Cerebellar cortex (tissue), 1 donor: ENCODE measurements around the gene MBD3L3.
A peak's percentile ranks its signal among the peaks of the same experiment; 100 is the strongest.
"Not testable (repeated sequence)": the region's sequence is repeated elsewhere in the genome, so short reads cannot be mapped to it uniquely, and the experiment has no call there.

Experiments used
- DNase-seq: peaks from one replicate; pipeline ENCODE4 v3.0.0-alpha.2; 2015; ENCODE audit warnings: low spot score

The MBD3L3 gene

DNA sequence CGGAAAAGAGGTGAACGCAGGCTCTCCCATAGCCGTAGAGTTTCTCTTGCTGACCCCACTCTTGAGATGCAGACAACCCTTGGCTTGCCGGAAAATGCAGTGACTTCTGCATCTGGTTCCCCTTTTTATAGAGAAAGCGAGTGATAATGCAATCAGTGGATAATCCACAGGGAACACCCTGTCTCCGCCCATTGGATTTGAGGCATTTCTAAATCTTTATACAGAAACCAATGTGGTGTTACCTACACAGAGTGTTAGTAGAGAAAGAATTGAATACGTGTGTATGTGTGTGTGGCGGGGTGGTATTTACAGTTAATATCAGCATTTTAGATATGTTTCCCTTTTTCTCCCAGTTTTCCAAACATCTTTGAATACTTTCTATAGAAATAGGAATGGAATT is at the start of gene MBD3L3:
TSS of gene MBD3L3 (minus strand) at position 101 of the 400 bp plus-strand sequence. CDS start at position 30, 71 bp downstream.
- not testable (repeated sequence) for DNase-seq

DNA sequence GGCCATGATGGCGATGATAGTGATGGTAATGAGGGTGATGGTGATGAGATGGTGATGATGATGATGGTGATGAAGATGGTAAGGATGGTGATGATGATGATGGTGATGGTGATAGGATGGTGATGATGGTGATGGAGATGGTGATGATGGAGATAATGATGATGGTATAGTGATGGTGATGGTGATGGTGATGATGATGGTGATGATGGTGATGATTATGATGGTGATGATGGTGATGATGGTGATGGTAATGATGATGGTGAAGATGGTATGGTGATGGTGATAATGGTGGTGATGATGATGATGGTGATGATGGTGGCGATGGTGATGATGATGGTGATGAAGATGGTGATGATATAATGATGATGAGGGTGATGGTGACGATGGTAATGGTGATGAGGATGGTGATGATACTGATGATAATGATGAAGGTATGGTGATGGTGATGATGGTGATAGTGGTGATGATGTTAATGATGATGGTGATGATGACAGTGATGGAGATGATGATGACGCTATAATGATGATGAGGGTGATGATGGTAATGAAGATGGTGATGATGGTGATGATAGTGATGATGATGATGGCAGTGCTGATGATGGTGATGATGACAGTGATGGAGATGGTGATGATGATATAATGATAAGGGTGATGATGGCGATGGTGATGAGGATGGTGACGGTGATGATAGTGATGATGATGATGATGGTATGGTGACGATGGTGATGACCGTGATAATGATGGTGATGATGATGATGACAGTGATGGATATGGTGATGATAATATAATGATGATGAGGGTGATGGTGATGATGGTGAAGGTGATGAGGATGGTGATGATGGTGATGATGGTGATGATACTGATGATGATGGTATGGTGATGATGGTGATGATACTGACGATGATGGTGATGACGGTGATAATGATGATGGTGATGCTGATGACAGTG is 48.5 kb upstream of the MBD3L3 start:
- no peak for DNase-seq

DNA sequence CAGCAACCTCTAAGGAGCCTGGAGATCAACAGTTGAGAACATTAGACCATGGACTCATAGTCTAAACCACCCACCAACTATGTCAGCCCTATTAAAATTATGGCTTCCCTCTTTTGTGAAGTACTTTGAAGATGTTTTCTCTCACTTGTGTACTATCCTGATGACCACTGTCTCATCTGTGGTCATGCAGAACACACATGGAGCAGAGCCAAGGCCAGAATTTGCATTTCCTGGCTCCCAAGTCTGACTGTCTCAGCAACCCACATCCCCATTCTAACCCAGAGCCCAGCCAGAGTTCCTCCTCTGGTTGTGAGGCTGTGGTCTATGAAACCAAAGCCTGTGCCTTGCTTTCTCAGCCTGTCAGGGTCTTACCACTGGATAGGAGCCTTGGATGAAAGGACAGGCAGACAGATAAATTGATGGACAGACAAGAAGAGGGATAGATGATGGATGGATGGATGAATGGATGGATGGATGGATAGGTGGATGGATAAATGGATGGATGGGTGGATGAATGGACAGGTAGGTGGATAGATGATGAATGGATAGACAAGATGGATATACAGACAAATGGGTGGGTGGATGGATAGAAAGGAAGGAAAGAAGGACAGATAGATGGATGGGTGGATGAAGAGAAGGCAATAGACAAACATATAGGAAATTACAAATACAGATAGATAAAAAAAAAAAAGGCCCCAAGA is 46.4 kb upstream of the MBD3L3 start:
- DNase-seq: no peak

DNA sequence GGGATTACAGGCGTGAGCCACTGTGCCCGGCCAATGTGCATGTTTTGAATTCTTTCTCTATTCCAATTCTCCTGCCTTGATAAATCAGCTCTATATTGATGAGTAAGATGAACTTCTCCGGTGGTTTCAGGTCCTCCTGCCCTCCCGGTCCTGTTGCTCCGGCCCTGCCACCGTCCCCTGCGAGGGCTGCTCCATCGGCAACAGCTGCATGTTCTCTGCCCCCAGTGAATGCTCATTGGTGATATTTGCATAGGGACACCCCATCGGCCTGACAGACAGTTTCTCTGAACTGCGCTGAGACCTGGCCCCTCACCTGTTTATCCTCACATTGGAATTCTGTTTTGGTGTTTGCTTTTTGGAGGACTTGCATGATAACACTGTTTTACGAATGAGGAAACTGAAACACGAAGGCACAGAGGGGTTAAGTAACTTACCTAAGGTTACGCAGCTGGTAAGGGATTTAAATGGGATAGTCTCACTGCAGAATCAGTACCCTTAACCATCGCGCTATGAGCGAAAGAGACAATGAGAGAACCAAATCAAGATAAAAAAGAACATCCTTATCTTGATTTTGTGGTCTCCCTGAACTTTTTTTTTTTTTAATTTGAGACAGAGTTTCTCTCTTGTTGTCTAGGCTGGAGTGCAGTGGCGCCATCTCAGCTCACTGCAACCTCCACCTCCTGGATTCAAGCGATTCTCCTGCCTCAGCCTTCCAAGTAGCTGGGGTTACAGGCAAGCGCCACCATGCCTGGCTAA is 43.2 kb upstream of the MBD3L3 start:
- DNase-seq: no peak

DNA sequence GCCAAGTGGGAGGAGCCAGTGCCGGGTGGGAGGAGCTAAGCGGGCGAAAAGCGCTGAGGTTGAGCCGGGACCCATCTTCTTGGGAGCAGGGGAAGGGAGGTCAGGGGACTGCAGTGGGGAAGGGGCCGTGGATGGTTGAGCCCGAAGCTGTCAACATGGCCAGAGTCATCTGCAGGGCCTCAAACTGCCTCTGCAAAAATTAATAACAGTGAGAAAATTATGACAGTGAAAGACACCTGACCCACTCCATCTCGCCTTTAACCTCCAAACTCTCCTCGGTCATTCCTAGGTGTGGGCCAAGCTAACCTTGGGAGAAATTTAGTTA is 41.1 kb upstream of the MBD3L3 start:
- DNase-seq: no peak

DNA sequence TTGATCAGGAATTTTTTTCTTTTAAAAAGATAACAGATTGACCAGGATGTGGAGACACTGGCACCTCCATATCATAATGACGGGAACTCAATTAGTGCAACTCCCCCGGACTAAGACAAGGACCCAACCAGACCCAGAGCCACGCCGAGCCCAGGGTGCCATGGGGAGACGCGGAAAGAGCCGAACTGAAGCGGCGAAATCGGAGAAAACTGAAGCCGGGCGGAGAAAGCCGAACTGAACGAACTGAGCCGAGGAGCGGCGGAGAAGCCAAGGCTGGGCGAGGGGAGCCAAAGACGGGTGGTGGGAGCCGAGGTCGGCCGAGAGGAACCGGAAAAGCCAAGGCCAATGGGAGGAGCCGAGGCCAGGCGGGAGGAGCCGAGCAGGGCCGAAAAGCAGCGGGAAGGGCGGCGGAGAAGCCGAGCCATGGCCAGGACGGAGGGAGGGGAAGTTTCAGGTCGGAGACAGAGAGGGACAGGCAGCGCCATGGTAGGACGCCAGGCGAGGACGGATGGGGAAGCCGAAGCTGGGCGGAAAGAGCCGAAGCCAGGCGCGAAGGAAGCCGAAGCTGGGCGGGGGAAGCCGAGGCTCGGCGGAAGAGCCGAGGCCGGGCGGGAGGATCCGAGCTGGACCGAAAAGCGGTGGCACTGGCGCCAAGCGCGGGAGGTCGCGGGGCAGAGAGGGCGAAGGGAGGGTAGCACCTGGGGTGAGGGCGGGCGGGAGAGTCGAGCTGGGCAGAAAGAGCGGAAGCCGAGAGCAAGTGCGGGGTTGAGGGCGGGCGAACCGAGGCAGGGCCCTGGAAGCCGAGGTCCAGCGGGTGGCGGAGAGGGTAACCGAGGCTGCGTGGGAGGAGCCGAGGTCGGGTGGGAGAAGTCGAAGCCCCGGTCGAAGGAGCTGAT is 40.5 kb upstream of the MBD3L3 start:
- peak; percentile 92 for DNase-seq

DNA sequence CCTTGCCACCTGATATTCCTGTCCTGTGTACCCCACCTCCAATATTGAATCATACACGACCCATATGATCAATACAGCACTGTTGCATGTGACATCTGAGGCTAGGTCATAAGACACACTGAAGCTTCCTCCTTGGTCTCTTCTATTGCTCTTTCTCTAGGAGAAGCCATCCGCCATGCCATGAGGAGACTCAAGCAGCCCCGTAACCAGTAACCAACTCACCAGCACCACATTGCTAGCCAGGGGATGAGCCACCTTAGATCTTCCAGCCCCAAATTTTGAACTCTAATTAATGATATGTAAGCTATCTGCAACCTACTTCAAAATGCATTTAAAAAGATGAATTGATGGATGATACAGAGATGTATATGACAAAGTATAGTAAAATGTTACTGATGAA is 39.6 kb upstream of the MBD3L3 start:
- DNase-seq: no peak

DNA sequence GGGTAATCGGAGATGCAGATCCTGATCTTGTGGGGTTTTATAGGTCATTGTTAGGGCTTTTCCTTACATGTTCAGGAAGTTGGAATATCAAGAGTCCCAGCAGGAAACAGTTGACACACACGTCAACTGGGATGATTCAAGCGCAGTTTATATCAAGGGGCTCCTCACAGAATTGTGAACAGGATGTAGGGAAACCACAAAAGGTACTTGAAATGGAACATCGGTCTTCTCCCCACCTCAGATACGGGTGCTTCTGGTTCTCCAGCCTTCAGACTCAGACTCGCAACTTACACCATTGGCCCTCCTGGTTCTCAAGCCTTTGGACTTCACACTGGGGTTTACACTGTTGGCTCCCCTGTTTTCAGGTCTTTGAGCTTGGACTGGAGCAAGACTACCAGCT is 30.5 kb upstream of the MBD3L3 start:
- DNase-seq: no peak

DNA sequence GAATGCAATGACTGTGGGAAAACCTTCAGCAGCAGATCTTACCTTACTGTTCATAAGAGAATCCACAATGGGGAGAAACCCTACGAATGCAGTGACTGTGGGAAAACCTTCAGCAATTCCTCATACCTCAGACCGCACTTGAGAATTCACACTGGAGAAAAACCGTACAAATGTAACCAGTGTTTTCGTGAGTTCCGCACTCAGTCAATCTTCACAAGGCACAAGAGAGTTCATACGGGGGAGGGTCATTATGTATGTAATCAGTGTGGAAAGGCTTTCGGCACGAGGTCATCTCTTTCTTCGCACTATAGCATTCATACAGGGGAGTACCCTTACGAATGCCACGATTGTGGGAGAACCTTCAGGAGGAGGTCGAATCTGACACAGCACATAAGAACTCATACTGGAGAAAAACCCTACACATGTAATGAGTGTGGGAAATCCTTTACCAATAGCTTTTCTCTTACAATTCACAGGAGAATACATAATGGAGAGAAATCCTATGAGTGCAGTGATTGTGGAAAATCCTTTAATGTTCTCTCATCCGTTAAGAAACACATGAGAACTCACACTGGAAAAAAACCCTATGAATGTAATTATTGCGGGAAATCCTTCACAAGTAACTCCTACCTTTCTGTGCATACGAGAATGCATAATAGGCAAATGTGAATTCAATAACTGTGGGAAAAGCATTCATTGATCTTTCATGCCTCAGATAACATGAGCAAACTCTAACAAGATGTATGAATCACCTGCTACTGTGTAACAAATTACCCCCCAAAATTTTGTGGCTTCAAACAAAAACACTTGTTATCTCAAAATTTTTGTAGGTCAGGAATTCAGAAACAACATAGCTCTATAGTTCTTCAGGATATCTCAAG is 24.8 kb upstream of the MBD3L3 start:
- no peak for DNase-seq

DNA sequence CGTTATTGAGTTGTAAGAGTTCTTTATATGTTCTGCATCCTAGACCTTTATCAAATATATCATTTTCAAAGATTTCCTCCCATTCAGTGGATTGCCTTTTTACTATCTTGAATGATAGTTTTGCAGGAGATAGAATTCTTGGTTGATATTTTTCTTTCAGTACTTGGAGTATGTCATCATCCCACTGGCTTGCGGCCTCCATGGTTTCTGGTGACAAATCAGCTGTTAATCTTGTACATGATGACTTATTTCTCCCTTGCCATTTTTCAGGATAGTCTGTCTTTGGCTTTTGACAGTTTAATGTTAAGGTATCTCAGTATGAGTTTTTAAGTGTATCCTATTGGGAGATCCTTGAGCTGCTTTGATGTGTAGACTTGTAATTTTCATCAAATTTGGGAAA is 19.5 kb upstream of the MBD3L3 start:
- no peak for DNase-seq

DNA sequence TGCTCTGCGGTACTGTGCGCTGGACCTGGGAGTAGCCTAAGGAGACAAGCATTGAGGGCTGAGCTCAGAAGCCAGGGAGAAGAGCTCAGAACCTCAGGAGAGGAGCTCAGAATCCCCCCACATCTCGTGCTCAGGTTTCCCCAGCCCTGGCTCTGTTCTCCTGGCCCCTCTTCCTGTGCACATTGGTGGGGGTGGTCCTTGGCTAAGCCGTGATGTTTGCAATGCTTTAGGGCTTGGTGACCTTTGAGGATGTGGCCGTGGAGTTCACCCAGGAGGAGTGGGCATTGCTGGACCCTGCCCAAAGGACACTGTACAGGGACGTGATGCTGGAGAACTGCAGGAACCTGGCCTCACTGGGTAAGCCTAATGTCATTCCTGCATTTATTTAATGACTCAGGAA is 17.7 kb upstream of the MBD3L3 start:
- DNase-seq: no peak

DNA sequence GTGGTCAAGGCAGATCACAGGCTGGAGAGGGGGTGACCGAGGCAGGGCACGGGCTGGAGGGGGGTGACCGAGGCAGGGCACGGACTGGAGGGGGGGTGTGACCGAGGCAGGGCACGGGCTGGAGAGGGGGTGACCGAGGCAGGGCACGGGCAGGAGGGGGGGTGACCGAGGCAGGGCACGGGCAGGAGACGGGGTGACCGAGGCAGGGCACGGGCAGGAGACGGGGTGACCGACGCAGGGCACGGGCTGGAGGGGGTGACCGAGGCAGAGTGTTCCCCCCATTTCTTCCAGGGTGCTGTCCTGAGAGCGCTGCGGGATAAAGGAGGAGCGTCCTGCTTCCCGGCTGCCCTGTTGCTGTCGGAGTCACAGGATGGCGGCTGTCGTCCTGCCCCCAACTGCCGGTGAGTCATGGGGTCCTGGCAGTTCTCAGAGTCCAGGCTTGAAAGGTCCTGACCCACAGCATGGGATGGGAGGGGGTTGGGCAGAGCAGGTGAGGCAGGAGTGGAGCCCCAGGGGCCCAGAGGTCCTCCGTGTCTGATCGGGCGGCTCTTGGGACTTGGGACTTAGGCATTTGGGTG is 16.3 kb upstream of the MBD3L3 start:
- DNase-seq: no peak

DNA sequence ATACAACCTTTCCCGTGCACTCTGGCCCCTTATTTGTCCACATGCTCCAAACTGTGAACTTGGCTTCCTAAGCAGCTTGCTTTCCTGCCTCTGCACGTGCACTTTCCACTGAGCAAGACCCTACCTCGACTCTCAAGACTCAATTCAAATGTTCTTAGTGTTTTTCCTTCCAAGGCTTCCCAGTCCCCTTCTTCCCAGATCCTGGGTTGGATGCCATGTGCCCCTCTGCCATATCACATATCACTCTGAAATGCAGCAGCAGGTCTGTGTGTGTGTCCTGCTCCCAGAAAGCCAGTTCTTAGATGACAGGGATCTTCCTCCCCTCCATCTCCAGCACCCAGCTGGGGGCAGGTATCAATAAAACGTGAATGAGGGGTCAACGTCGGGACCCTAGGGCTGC is 14.1 kb upstream of the MBD3L3 start:
- DNase-seq: no peak

DNA sequence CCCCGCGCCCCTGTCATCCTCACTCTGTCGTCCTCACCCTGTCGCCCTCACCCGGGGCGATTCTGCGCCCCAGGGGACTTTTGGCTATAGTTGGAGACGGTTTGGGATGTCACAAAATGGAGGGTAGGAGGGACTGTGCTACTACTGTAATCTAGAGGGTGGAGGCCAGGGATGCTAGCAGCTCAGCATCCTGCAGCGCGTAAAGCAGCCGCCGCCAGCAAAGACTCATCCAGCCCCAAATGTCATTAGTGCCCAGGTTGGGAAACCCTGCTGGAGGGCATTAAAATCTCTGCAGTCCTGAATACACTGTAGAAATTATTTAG is 11.4 kb upstream of the MBD3L3 start:
- no peak for DNase-seq

DNA sequence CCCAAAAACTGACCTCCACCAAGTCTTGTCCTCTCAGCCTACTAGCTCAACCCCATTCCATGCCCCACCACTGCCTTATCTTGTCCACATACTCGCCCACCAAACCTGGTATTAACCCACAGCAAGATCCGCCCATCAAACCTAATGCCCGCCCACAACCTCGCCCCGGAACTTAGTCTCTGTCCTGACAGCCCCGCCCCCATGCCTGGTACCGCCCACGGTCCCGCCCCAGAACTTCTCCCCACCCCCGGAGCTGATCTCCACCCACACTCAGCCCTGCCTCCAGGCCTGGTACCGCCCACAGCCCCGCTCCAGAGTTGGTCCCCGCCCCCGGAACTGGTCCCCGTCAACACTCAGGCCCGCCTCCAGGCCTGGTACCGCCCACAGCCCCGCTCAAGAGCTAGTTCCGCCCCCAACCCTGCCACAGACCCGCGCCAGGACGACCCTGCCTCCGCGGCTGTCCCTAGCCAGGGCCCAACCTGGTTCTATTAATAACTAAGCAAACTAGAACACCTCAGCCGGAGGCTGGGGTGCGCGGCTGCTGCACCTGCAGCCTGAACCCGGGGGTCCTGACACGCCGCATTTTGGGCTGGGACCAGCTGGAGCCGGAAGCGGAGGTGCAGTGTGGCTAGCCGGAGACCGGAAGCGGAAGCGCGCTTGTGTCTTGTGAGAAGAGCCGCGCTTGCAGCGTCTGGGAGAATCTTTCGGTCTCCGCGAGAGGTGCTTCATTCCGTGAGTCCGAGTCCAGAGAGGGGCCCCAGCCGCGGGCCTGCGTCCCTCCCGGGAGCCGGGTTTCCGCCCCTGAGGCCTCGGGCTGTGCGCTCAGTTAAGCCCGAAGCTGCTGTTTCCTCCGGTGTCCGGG is 10.8 kb upstream of the MBD3L3 start, which contains the start of gene ZNF557:
TSS of gene ZNF557 (plus strand) at position 662 of the 862 bp plus-strand sequence. CDS start 5,372 bp downstream, outside the sequence.
- DNase-seq: peak; percentile 98

DNA sequence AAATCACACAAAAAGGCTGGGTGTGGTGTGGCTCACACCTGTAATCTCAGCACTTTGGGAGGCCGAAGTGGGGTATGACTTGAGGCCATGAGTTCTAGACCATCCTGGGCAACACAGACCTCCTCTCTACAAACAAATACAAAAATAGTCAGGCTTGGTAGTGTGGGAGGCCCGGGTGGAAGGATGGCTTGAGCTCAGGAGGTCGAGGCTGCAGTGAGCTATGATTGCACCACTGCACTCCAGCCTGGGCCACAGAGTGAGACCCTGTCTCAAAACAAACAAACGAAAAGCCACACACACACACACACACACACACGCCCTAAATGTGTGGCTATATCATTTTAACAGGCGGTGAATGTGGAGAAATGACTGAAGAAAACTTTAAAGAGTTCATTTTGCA is 10.1 kb upstream of the MBD3L3 start:
- DNase-seq: no peak

DNA sequence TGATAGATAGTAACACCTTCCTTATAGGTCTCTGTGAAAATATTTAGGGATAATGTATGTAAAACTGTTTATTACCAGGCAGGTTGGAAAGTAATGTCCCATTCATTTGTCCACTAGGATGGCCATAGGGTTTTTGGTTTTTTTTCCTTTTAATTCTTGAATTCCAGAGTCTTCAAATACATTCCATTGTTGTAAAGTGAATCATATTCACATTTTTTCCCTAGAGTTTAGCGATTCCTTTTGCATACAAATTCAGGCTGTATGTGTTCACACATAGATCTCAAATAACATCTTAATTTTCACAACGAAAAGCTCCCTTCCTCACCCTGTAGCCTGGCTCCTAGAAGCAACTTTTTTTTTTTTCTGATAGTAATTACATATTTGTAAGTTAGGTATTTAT is 9.2 kb upstream of the MBD3L3 start:
- DNase-seq: no peak

DNA sequence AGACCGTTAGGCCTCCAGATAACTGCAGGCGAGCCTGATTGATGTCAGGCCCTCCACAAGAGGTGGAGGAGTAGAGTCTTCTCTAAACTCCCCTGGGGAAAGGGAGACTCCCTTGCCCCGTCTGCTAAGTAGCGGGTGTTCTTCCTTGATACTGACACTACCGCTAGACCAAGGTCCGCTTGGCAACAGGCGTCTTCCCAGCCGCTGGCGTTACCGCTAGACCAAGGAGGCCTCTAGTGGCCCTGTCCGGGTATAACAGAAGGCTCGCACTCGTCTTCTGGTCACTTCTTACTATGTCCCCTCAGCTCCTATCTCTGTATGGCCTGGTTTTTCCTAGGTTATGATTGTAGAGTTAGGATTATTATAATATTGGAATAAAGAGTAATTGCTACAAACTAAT is 8.6 kb upstream of the MBD3L3 start:
- not testable (repeated sequence) for DNase-seq

DNA sequence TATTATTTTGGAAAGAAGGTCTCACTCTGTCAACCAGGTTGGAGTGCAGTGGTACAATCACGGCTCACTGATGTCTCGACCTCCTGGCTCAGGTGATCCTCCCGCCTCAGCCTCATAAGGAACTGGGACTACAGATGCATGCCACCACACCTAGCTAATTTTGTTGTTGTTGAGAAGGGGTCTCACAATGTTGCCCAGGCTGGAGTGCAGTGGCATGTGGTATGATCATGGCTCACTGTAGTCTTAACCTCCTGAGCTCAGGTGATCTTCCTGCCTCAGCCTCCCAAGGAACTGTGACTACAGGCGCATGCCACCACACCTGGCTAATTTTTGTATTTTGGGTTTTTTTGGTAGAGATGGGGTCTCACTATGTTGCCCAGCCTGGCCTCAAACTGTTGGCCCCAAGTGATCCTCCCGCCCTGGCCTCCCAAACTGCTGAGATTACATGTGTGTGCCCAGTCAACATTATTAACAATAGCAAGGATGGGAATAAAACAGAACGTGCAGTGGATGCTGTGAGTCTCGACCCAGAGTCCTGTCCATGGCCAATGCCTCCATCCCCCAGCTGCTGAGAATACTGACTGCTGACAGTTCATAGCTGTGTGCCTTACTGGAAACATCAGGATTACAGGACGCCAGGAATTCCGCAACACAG is 5.4 kb upstream of the MBD3L3 start:
- DNase-seq: no peak
